K562 (cell line): ENCODE data around the gene IRX6. TPM values are rescaled to one million over a fixed set of nuclear protein-coding genes. Genes with fewer than 3 reads are reported as not detected.

Experiments
- ATAC-seq: fragments of 200-7000 bp; cut with Tn5 transposase; 3 replicates; pipeline ENCODE4 v1.9.1; 2020; ENCODE audit warnings: moderate library complexity
- BruUV-seq: library from RNA; stranded (reverse); fragments of 400-500 nt; replicated peaks from 2 replicates; lab custom pipeline; 2021; lab: Mats Ljungman, UMichigan
- CTCF ChIA-PET: fragments of 300-600 bp; formaldehyde crosslinking; extraction: SDS; loops from one replicate; lab custom pipeline; 2021; ENCODE audit warnings: low intra/inter-chr PET ratio; lab: Yijun Ruan, JAX
- POLR2A ChIA-PET: fragments of 300-600, 350-650 bp; sonication (Branson Sonifier 250); formaldehyde crosslinking; extraction: SDS; loops from one replicate; lab custom pipeline; 2021; ENCODE audit warnings: antibody characterized with exemption, inconsistent platforms; lab: Yijun Ruan, JAX
- DNase-seq, 4 experiments: peaks; one replicate each; pipeline versions ENCODE4 v3.0.0 to v3.0.0-alpha.2; 2011 to 2018; ENCODE audit warnings: low spot score in 3 of 4, mixed read lengths in 3 of 4; ENCODE audit errors: extremely low read depth in 1 of 4
- FAIRE-seq: peaks from 2 replicates; lab custom pipeline; 2011; peaks lifted over from hg19 to GRCh38; lab: Jason Lieb, UNC
- H2AFZ ChIP-seq: 2 replicates; pipeline ENCODE4 v1.6.0; 2011; ENCODE audit warnings: low read depth, low read length, control low read depth, inconsistent platforms
- H3K27ac ChIP-seq: fragments of 200-600 bp; 3 replicates; pipeline ENCODE4 v1.8.0; 2011; ENCODE audit warnings: low read depth, mild to moderate bottlenecking, control low read depth, inconsistent platforms, low read length, moderate library complexity, mixed read lengths; ENCODE audit errors: extremely low read depth
- H3K27me3 ChIP-seq, 2 experiments: fragments of 300-600 bp in 1 of 2; 2 replicates in 1 of 2; 3 replicates in 1 of 2; pipeline versions ENCODE4 v1.6.0 to v1.8.0; 2011; ENCODE audit warnings: inconsistent platforms in 2 of 2, low read length in 2 of 2, mild to moderate bottlenecking in 1 of 2, mixed read lengths in 1 of 2, moderate library complexity in 1 of 2; ENCODE audit not compliant: control insufficient read depth in 2 of 2, insufficient read depth in 2 of 2
- H3K36me3 ChIP-seq: fragments of 300-600 bp; 3 replicates; pipeline ENCODE4 v1.8.0; 2011; ENCODE audit warnings: mild to moderate bottlenecking, low read length, inconsistent platforms; ENCODE audit not compliant: control insufficient read depth, insufficient read depth
- H3K4me1 ChIP-seq, 2 experiments: fragments of 200-600 bp in 1 of 2; replicated peaks in 1 of 2; 2 replicates in 1 of 2; 3 replicates in 1 of 2; pipeline versions ENCODE4 v1.5.1 to v1.8.0; 2011; ENCODE audit warnings: inconsistent platforms in 2 of 2, low read length in 2 of 2, mild to moderate bottlenecking in 1 of 2, mixed read lengths in 1 of 2, moderate library complexity in 1 of 2; ENCODE audit not compliant: control insufficient read depth in 2 of 2, insufficient read depth in 2 of 2
- H3K4me2 ChIP-seq: 2 replicates; pipeline ENCODE4 v1.6.1; 2011; ENCODE audit warnings: low read length, control low read depth, inconsistent platforms, mixed read lengths; ENCODE audit not compliant: insufficient read depth
- H3K4me3 ChIP-seq: fragments of 200-600 bp; sonication (generic), shearing (Covaris generic); 2 replicates; pipeline ENCODE4 v1.5.1; 2016; ENCODE audit warnings: control low read depth, inconsistent platforms
- H3K79me2 ChIP-seq: fragments of 200-600 bp; 3 replicates; pipeline ENCODE4 v1.8.0; 2011; ENCODE audit warnings: low read length, inconsistent platforms; ENCODE audit not compliant: control insufficient read depth, insufficient read depth
- H3K9ac ChIP-seq, 2 experiments: 2 replicates each; pipeline versions ENCODE4 v1.6.0 to v1.6.1; 2011; ENCODE audit warnings: low read depth in 2 of 2, low read length in 2 of 2, control low read depth in 1 of 2, inconsistent platforms in 1 of 2, mild to moderate bottlenecking in 1 of 2, mixed read lengths in 1 of 2; ENCODE audit not compliant: insufficient read depth in 1 of 2
- H3K9me1 ChIP-seq: one replicate; pipeline ENCODE4 v1.6.0; 2011; ENCODE audit warnings: inconsistent platforms, mild to moderate bottlenecking, low read length, moderate library complexity; ENCODE audit not compliant: control insufficient read depth, insufficient read depth
- H3K9me3 ChIP-seq: replicated peaks from 2 replicates; pipeline ENCODE4 v1.5.1; 2011; ENCODE audit warnings: low read depth, low read length, inconsistent platforms; ENCODE audit not compliant: control insufficient read depth, insufficient read depth
- H4K20me1 ChIP-seq: replicated peaks from 2 replicates; pipeline ENCODE4 v1.6.1; 2011; ENCODE audit warnings: low read length, inconsistent platforms, mixed read lengths; ENCODE audit not compliant: control insufficient read depth, insufficient read depth
- CREM ChIP-seq: IDR thresholded peaks from 2 replicates; pipeline ENCODE4 v1.6.1; 2014; ENCODE audit warnings: antibody characterized with exemption, low read depth
- CSDE1 ChIP-seq, 2 experiments: fragments of 450-650 bp; IDR thresholded peaks; 2 replicates each; pipeline ENCODE4 v1.6.1; 2016; ENCODE audit warnings: mild to moderate bottlenecking in 1 of 2
- CXXC5 ChIP-seq: fragments of 250-450 bp; sonication (Bioruptor Pico); IDR thresholded peaks from 2 replicates; pipeline ENCODE4 v1.8.0; 2022; ENCODE audit warnings: inconsistent platforms, mild to moderate bottlenecking, moderate library complexity
- EHMT2 ChIP-seq: fragments of 450-650 bp; IDR thresholded peaks from 2 replicates; pipeline ENCODE4 v1.6.1; 2018; ENCODE audit warnings: antibody characterized with exemption
- ELF1 ChIP-seq: fragments of 200-800 bp; sonication (Bioruptor generic); IDR thresholded peaks from 2 replicates; pipeline ENCODE4 v1.6.1; 2016; ENCODE audit warnings: missing genetic modification characterization, missing compliant biosample characterization
- FOS ChIP-seq: IDR thresholded peaks from 3 replicates; pipeline ENCODE4 v1.6.1; 2011; ENCODE audit not compliant: insufficient read length; ENCODE audit errors: extremely low read depth
- GATAD2B ChIP-seq: fragments of 450-650 bp; IDR thresholded peaks from 2 replicates; pipeline ENCODE4 v1.6.1; 2017; ENCODE audit warnings: mild to moderate bottlenecking, borderline replicate concordance
- KDM5B ChIP-seq: fragments of 200-600 bp; sonication (generic); IDR thresholded peaks from 2 replicates; pipeline ENCODE4 v1.6.1; 2012; ENCODE audit warnings: low read depth, mild to moderate bottlenecking, moderate library complexity, low read length, control low read depth, inconsistent platforms; ENCODE audit not compliant: insufficient replicate concordance
- PATZ1 ChIP-seq: fragments of 250-450 bp; sonication (Bioruptor Pico); IDR thresholded peaks from 2 replicates; pipeline ENCODE4 v1.5.0; 2020; ENCODE audit warnings: mild to moderate bottlenecking, borderline replicate concordance
- PHF20 ChIP-seq: fragments of 450-650 bp; IDR thresholded peaks from 2 replicates; pipeline ENCODE4 v1.6.1; 2018; ENCODE audit not compliant: partially characterized antibody
- RHOXF2B ChIP-seq: fragments of 250-450 bp; sonication (Bioruptor Pico); conservative IDR thresholded peaks from 2 replicates; pipeline ENCODE4 v1.5.1; 2021
- SNIP1 ChIP-seq: fragments of 450-650 bp; IDR thresholded peaks from 2 replicates; pipeline ENCODE4 v1.7.1; 2017; ENCODE audit warnings: low read depth, mild to moderate bottlenecking
- ZNF134 ChIP-seq: fragments of 250-450 bp; sonication (Bioruptor Pico); conservative IDR thresholded peaks from 2 replicates; pipeline ENCODE4 v1.4.0; 2020
- ZNF407 ChIP-seq: fragments of 450-650 bp; IDR thresholded peaks from 2 replicates; pipeline ENCODE4 v1.6.1; 2016; ENCODE audit warnings: low read depth
- WGBS: fragments of 100-300 bp; shearing (Covaris generic); methylation state at CpG from one replicate; pipeline ENCODE4 v1.1.6; 2016; ENCODE audit warnings: low coverage, mixed read lengths; ENCODE audit not compliant: insufficient coverage; ENCODE audit errors: missing lambda C conversion rate; 5-methylcytosine and 5-hydroxymethylcytosine counted together
- in situ Hi-C: fragments of 300-500 bp; cut with MboI; formaldehyde crosslinking; loops from 4 replicates; pipeline ENCODE4 v1.15.0; 2018; ENCODE audit warnings: inconsistent platforms, mixed read lengths
- intact Hi-C: fragments of 100-400 bp; cut with micrococcal nuclease; formaldehyde crosslinking; loops from 2 replicates; pipeline ENCODE4 v1.14.2; 2022
- polyA plus RNA-seq, 8 experiments: library from polyadenylated mRNA; depleted of rRNA in 4 of 8; stranded (reverse) in 5 of 8; unstranded in 3 of 8; fragments of >200 nt; fragmentation: Nextera tagmentation in 2 of 8; fragmentation: Illumina TruSeq in 1 of 8; extraction: Ambion mirVana in 2 of 8; extraction: Trizol in 1 of 8; gene quantifications; 2 replicates each; pipeline versions ENCODE4 v1.2.1 to v1.2.3, GENCODE V29; 2011 to 2014; ENCODE audit warnings: inconsistent platforms in 1 of 8, missing spikeins in 1 of 8
- total RNA-seq, 7 experiments: library from RNA; depleted of rRNA in 6 of 7; stranded (reverse); fragments of >200 nt in 6 of 7; fragmentation: Illumina TruSeq in 2 of 7; extraction: Trizol in 2 of 7; gene quantifications; 2 replicates each; pipeline versions ENCODE4 v1.2.1 to v1.2.3, GENCODE V29; 2011 to 2021; ENCODE audit warnings: low replicate concordance in 1 of 7

The IRX6 gene
- total and polyA plus RNA-seq, 9 of the 15 experiments (the other 6 are each of a cell fraction or from before 2014, with no cell fraction given), result 0.07 to 0.29 (median 0.14) TPM; not detected in 4

GRCh38 chr16:55364811-55365210, 40.8 kb downstream of the IRX6 start:
- no peak for TF ChIP-seq KDM5B
- TF ChIP-seq CSDE1 (IDR thresholded peaks at IDR 0.05), result no peak
- TF ChIP-seq PHF20, result no peak
- no peak for TF ChIP-seq GATAD2B
- TF ChIP-seq ZNF407, result no peak
- no peak for TF ChIP-seq CREM
- no peak for TF ChIP-seq PATZ1 (CRISPR knock-in tag)
- no peak for TF ChIP-seq RHOXF2B (CRISPR knock-in tag)
- no peak for TF ChIP-seq CXXC5 (CRISPR knock-in tag)
- TF ChIP-seq ELF1 (tag), result no peak
- no peak for TF ChIP-seq FOS
- TF ChIP-seq ZNF134 (CRISPR knock-in tag), result no peak
- TF ChIP-seq EHMT2, result no peak
- TF ChIP-seq SNIP1, result no peak
- in situ Hi-C loops (no loop called here), intact Hi-C loops (no loop called here)
- Histone ChIP-seq H4K20me1 (no peaks in the 10 kb centered on the region), H3K4me2 (no peak overlapping the region), H3K4me3 (no peak overlapping the region), H3K4me1 (no peaks in the 10 kb centered on the region), H3K27ac (no peak overlapping the region), H3K79me2 (no peaks in the 10 kb centered on the region), H3K27me3 (no peaks in the 10 kb centered on the region; a peak in 1 of 5 replicates), H3K9me1 (no peaks in the 10 kb centered on the region), H3K36me3 (no peaks in the 10 kb centered on the region), H3K9ac (no peak overlapping the region), H2AFZ (no peak overlapping the region), H3K9me3 (no peaks in the 10 kb centered on the region)
- 0% methylated on average over 5 of the region's 5 CpGs for WGBS
- BruUV-seq, result no TSS peak
- ChIA-PET CTCF (no interaction called here), POLR2A (interaction anchor here (0.6 kb wide), 1 partner anchor 29 kb away, joined by 3 read pairs; no protein-coding TSS in a partner anchor)
- ATAC-seq, result no peak
- FAIRE-seq, result no peak
- DNase-seq, result no peak
